ENCODE data around the gene LRRN3. TPM values are rescaled to one million over a fixed set of nuclear protein-coding genes. Genes with fewer than 3 reads are reported as not detected.

LRRN3 gene
- total and polyA plus RNA-seq, 2 of the 4 experiments (the other 2 are of a cell fraction) = 6.9 to 15.2 TPM

- Histone ChIP-seq H3K9me3 (ENCODE audit: control insufficient read depth, insufficient read depth, low read length) (no peaks in the 10 kb centered on the region), H4K20me1 (ENCODE audit: insufficient read depth, low read length) (no peaks in the 10 kb centered on the region), H3K27ac (ENCODE audit: insufficient read depth, low read length) (no peak overlapping the region), H3K9me1 (ENCODE audit: insufficient read depth, low read length) (peaks cover 3% of the 10 kb centered on the region; the same call in 1 of the 2 replicates), H3K18ac (ENCODE audit: low read depth, low read length) (no peak overlapping the region), H2BK20ac (ENCODE audit: low read depth, low read length) (no peak overlapping the region), H3K9ac (ENCODE audit: low read depth, low read length) (no peak overlapping the region), H4K5ac (ENCODE audit: low read depth, low read length) (no peak overlapping the region), H3K4ac (ENCODE audit: low read depth, low read length) (0 out of 2 replicates have a peak overlapping the region, but pooled peaks have one; percentile 57), H3K79me1 (ENCODE audit: low read depth in 1 of 2, low read length in 2 of 2) (peaks cover 5 to 14% of the 10 kb centered on the region in 2 experiments; a peak in 2 of 4 replicates), H4K91ac (ENCODE audit: insufficient read depth, low read depth, low read length) (no peak overlapping the region), H3K36me3 (ENCODE audit: control insufficient read depth, insufficient read depth, low read length) (no peaks in the 10 kb centered on the region), H3K23ac (ENCODE audit: low read depth, low read length) (no peak overlapping the region), H3K4me3 (ENCODE audit: insufficient read depth, low read depth, low read length) (no peak overlapping the region), H2BK15ac (ENCODE audit: low read depth, low read length) (peak overlapping the region; percentile 32; the same call in 1 of the 3 replicates), H3K14ac (replicated peaks; ENCODE audit: low read depth, low read length) (0 out of 2 replicates have a peak overlapping the region, but pooled peaks have one; percentile 74), H3K27me3 (ENCODE audit: control insufficient read depth, insufficient read depth, low read length) (no peaks in the 10 kb centered on the region), H2BK120ac (ENCODE audit: low read depth, low read length) (no peak overlapping the region), H3K4me1 (ENCODE audit: control insufficient read depth, insufficient read depth, low read length) (no peaks in the 10 kb centered on the region), H2AFZ (replicated peaks; ENCODE audit: low read length, poor library complexity) (no peak overlapping the region), H3K4me2 (ENCODE audit: low read depth, low read length) (no peak overlapping the region), H2AK5ac (ENCODE audit: low read depth, low read length) (no peak overlapping the region), H2BK5ac (ENCODE audit: low read depth, low read length, poor library complexity, severe bottlenecking) (no peak overlapping the region), H2AK9ac (replicated peaks; ENCODE audit: low read depth, low read length, poor library complexity) (no peak overlapping the region), H3K56ac (ENCODE audit: extremely low read depth, insufficient read depth, low read length) (no peak overlapping the region), H4K8ac (ENCODE audit: low read depth in 2 of 2, low read length in 2 of 2) (no peak overlapping the region)
- CTCF ChIA-PET = no interaction called here
- dilution Hi-C loops (cut with HindIII; ENCODE audit: low sequenced_read_pairs, unreplicated experiment) (no loop called here), intact Hi-C loops (cut with micrococcal nuclease) (loop anchor here (10.0 kb wide), 2 partner anchors 562 to 652 kb away; no protein-coding TSS in a partner anchor), in situ Hi-C loops (cut with MboI; ENCODE audit: low sequenced_read_pairs) (loop anchor here (10.0 kb wide), 1 partner anchor 638 kb away; no protein-coding TSS in a partner anchor)
- BruUV-seq (replicated peaks) = no TSS peak
- ATAC-seq (ENCODE audit: low read depth) (no peak), DNase-seq (no peak)
- POLR2A ChIA-PET (ENCODE audit: unreplicated experiment) = no interaction called here
- no peak for TF ChIP-seq FOS (IDR thresholded peaks at IDR 0.05; ENCODE audit: low read depth, low read length)
- TF ChIP-seq, protein P1, sequence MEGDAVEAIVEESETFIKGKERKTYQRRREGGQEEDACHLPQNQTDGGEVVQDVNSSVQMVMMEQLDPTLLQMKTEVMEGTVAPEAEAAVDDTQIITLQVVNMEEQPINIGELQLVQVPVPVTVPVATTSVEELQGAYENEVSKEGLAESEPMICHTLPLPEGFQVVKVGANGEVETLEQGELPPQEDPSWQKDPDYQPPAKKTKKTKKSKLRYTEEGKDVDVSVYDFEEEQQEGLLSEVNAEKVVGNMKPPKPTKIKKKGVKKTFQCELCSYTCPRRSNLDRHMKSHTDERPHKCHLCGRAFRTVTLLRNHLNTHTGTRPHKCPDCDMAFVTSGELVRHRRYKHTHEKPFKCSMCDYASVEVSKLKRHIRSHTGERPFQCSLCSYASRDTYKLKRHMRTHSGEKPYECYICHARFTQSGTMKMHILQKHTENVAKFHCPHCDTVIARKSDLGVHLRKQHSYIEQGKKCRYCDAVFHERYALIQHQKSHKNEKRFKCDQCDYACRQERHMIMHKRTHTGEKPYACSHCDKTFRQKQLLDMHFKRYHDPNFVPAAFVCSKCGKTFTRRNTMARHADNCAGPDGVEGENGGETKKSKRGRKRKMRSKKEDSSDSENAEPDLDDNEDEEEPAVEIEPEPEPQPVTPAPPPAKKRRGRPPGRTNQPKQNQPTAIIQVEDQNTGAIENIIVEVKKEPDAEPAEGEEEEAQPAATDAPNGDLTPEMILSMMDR (conservative IDR thresholded peaks at IDR 0.05; ENCODE audit: low read depth, low read length) = no peak
- TF ChIP-seq NFE2L2 (IDR thresholded peaks at IDR 0.05; ENCODE audit: low read depth, low read length) = no peak
- no peak for TF ChIP-seq CHD1 (IDR thresholded peaks at IDR 0.05; ENCODE audit: low read depth, low read length)
- no peak for TF ChIP-seq MXI1 (IDR thresholded peaks at IDR 0.05; ENCODE audit: borderline replicate concordance, low read depth, low read length)
- TF ChIP-seq RAD21 (IDR thresholded peaks at IDR 0.05; ENCODE audit: low read length) = no peak
- no peak for TF ChIP-seq MAFK (IDR thresholded peaks at IDR 0.05; ENCODE audit: low read depth, low read length)
- TF ChIP-seq BHLHE40 (IDR thresholded peaks at IDR 0.05; ENCODE audit: low read depth, low read length) = no peak
- TF ChIP-seq CEBPB (IDR thresholded peaks at IDR 0.05; ENCODE audit: low read depth, low read length) = no peak
- TF ChIP-seq, protein P2, sequence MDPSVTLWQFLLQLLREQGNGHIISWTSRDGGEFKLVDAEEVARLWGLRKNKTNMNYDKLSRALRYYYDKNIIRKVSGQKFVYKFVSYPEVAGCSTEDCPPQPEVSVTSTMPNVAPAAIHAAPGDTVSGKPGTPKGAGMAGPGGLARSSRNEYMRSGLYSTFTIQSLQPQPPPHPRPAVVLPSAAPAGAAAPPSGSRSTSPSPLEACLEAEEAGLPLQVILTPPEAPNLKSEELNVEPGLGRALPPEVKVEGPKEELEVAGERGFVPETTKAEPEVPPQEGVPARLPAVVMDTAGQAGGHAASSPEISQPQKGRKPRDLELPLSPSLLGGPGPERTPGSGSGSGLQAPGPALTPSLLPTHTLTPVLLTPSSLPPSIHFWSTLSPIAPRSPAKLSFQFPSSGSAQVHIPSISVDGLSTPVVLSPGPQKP (IDR thresholded peaks at IDR 0.05; ENCODE audit: borderline replicate concordance, low read depth, low read length) = no peak
- no CpG with 5 or more reads among the region's 3 CpGs for WGBS, 2 experiments (ENCODE audit: extremely low coverage in 2 of 2, insufficient read length in 1 of 2)
Measured at GRCh38 chr7:111096997-111097396, 6.1 kb downstream of the LRRN3 start.
